Uterus (tissue), 4 donors: Measurements from ENCODE around the gene KCNG1. TPM values are rescaled to one million over a fixed set of nuclear protein-coding genes. Genes with fewer than 3 reads are reported as not detected.

Source experiments
- DNase-seq, 2 donors: peaks; one replicate each; pipeline ENCODE4 v3.0.0-alpha.2; 2019 to 2020
- H3K27ac ChIP-seq, 2 donors: fragments of 200-600 bp; sonication (generic); 1 replicate in 1 of 2; 2 replicates in 1 of 2; pipeline ENCODE4 v1.5.1; 2016 to 2018
- H3K27me3 ChIP-seq, 2 donors: fragments of 200-600 bp; sonication (generic); one replicate each; pipeline ENCODE4 v1.5.1; 2018 to 2019; ENCODE audit warnings: control low read depth in 1 of 2
- H3K36me3 ChIP-seq, 2 donors: fragments of 200-600 bp; sonication (generic); one replicate each; pipeline ENCODE4 v1.5.1; 2019; ENCODE audit warnings: control low read depth in 1 of 2
- H3K4me1 ChIP-seq, 2 donors: fragments of 200-600 bp; sonication (generic); one replicate each; pipeline ENCODE4 v1.5.1; 2018 to 2019; ENCODE audit warnings: control low read depth in 1 of 2
- H3K4me3 ChIP-seq, 2 donors: fragments of 200-600 bp; sonication (generic); 1 replicate in 1 of 2; 2 replicates in 1 of 2; pipeline ENCODE4 v1.5.1; 2018 to 2019; ENCODE audit warnings: mild to moderate bottlenecking in 1 of 2
- H3K9me3 ChIP-seq, 2 donors: fragments of 200-600 bp; sonication (generic); one replicate each; pipeline ENCODE4 v1.5.1; 2019; ENCODE audit warnings: control low read depth in 1 of 2
- POLR2A ChIP-seq, 2 donors: fragments of 450-650 bp; IDR thresholded peaks; one replicate each; pipeline ENCODE4 v1.6.1; 2016; ENCODE audit warnings: antibody characterized with exemption in 2 of 2, mild to moderate bottlenecking in 1 of 2, moderate library complexity in 1 of 2
- intact Hi-C: fragments of 100-400 bp; cut with DNase I; formaldehyde crosslinking; loops from one replicate; pipeline ENCODE4 v1.15.1; 2023; ENCODE audit warnings: low total_unique reads
- total RNA-seq, 4 donors: library from RNA; depleted of rRNA in 3 of 4; stranded (reverse); fragments of >200 nt in 3 of 4; gene quantifications; one replicate each; pipeline versions ENCODE4 v1.1.0 to v1.2.4, GENCODE V29; 2014 to 2023
- TF ChIP-seq, protein P1 (sequence below), 4 experiments: fragments of 200-600 bp in 2 of 4; fragments of 450-650 bp in 2 of 4; sonication (generic) in 2 of 4; IDR thresholded peaks; one replicate each; pipeline ENCODE4 v1.5.1; 2016 to 2019; ENCODE audit warnings: antibody characterized with exemption in 4 of 4, mild to moderate bottlenecking in 2 of 4, moderate library complexity in 1 of 4
- donor health status: DM: yes; HTN: yes; CAD: no.

Gene KCNG1
- total RNA-seq, 4 donors from 2014 or later = 0.88 to 109 (median 44.1) TPM

DNA sequence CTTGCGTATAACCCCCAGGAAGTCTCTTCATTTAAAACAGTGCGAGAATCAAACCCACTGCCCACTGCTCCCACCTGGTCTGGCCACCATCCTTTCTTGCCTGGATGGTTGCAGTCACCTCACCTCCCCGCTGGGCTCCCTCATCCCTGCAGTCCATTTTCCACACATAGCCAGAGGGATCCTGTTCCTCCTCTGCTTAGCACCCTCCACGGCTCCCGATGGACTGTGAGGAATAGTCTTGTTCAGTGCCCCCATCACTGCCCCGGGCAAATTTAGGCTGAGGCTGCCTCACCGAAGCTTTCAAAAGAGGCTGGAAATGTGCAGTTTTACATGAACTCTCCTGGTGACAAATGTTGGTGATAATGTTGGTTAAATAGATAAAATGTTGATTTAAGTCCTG, 17.7 kb downstream of the KCNG1 start:
- H3K4me3 ChIP-seq = no peak overlapping the region
- intact Hi-C loops = no loop called here
- H3K27ac ChIP-seq = no peak overlapping the region
- H3K27me3 ChIP-seq = no peaks in the 10 kb centered on the region
- no peak for DNase-seq
- no peaks in the 10 kb centered on the region for H3K36me3 ChIP-seq
- no peak for TF ChIP-seq POLR2A (IDR thresholded peaks at IDR 0.05)
- TF ChIP-seq, protein P1, sequence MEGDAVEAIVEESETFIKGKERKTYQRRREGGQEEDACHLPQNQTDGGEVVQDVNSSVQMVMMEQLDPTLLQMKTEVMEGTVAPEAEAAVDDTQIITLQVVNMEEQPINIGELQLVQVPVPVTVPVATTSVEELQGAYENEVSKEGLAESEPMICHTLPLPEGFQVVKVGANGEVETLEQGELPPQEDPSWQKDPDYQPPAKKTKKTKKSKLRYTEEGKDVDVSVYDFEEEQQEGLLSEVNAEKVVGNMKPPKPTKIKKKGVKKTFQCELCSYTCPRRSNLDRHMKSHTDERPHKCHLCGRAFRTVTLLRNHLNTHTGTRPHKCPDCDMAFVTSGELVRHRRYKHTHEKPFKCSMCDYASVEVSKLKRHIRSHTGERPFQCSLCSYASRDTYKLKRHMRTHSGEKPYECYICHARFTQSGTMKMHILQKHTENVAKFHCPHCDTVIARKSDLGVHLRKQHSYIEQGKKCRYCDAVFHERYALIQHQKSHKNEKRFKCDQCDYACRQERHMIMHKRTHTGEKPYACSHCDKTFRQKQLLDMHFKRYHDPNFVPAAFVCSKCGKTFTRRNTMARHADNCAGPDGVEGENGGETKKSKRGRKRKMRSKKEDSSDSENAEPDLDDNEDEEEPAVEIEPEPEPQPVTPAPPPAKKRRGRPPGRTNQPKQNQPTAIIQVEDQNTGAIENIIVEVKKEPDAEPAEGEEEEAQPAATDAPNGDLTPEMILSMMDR (IDR thresholded peaks at IDR 0.05) = no peak
- H3K4me1 ChIP-seq = no peaks in the 10 kb centered on the region
- H3K9me3 ChIP-seq = no peaks in the 10 kb centered on the region

DNA sequence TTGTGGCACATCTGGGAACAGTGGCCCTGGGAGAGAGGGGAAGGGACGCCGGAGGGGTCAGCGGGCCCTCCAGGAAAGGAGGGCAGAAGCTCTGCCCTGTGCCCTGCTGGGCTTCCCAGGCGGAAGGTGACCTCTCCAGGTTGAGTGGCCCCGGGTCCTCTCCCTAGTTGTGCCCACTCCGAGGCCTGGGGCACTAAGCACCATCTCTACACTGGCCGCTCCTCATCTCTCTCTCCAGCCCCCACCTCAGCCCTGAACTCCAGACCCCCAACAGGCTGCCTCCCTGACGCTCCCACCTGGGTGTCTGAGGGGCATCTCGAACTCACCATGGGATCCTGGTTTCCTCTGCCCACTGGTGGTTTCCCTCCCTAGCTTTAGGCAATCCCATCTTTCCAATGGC, 18.1 kb downstream of the KCNG1 start:
- H3K4me1 ChIP-seq = no peaks in the 10 kb centered on the region
- no peaks in the 10 kb centered on the region for H3K36me3 ChIP-seq
- no peak for DNase-seq
- no peaks in the 10 kb centered on the region for H3K9me3 ChIP-seq
- intact Hi-C loops = no loop called here
- no peaks in the 10 kb centered on the region for H3K27me3 ChIP-seq
- no peak overlapping the region for H3K27ac ChIP-seq
- TF ChIP-seq POLR2A (IDR thresholded peaks at IDR 0.05) = no peak
- TF ChIP-seq, protein P1 (IDR thresholded peaks at IDR 0.05) = no peak
- H3K4me3 ChIP-seq = no peak overlapping the region

DNA sequence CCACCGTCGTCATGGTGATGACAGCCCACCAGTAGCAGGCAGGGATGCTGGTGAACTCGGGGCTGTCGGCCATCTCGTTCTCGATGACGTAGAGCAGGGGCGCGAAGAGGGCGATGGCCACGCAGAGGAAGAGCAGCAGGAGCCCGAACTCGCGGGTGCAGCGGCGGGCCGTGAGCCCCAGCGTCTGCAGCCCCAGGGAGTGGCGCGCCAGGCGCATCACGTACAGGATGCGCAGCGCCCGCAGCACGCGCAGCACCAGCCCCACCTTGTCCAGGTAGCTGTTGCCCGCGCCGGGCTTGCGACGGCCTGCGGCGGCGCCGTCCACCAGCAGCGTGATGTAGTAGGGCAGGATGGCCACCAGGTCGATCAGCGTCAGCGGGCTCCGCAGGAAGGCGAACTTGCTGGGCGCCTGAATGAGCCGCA, 18.6 kb downstream of the KCNG1 start:
- intact Hi-C loops = no loop called here
- Histone ChIP-seq H3K27me3 (no peaks in the 10 kb centered on the region), H3K36me3 (no peaks in the 10 kb centered on the region), H3K9me3 (no peaks in the 10 kb centered on the region), H3K4me3 (no peak overlapping the region), H3K27ac (no peak overlapping the region), H3K4me1 (no peaks in the 10 kb centered on the region)
- TF ChIP-seq, protein P1 (IDR thresholded peaks at IDR 0.05) = no peak
- TF ChIP-seq POLR2A (IDR thresholded peaks at IDR 0.05) = no peak
- DNase-seq = no peak

DNA sequence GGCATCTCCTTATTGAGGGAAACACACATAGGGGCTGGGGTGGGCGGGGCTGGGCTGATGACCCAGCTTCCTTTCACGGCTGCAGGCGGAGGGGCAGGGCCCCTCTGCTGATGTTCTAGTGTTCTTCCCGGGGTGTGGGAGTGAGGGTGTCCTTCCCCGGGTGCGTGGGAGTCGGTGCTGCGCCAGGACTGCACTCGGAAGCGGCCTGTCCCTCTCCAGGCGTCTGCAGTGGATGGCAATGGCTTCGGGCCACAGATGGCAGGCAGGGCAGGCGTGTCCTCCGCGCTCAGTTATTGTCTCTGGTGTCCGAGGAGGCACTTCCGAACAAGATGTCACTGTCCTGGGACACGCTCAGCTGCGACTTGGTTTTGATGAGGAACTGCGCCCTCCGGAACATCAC, 19.2 kb downstream of the KCNG1 start:
- Histone ChIP-seq H3K36me3 (no peaks in the 10 kb centered on the region), H3K9me3 (no peaks in the 10 kb centered on the region), H3K4me3 (no peak overlapping the region), H3K27ac (no peak overlapping the region), H3K4me1 (no peaks in the 10 kb centered on the region), H3K27me3 (no peaks in the 10 kb centered on the region)
- intact Hi-C loops = no loop called here
- no peak for DNase-seq
- TF ChIP-seq, protein P1 (IDR thresholded peaks at IDR 0.05) = no peak
- no peak for TF ChIP-seq POLR2A (IDR thresholded peaks at IDR 0.05)

GRCh38 chr20:51002633-51003032, 20.3 kb downstream of the KCNG1 start:
- Histone ChIP-seq H3K36me3 (no peaks in the 10 kb centered on the region), H3K4me1 (no peaks in the 10 kb centered on the region), H3K9me3 (no peaks in the 10 kb centered on the region), H3K27ac (no peak overlapping the region), H3K4me3 (no peak overlapping the region), H3K27me3 (no peaks in the 10 kb centered on the region)
- TF ChIP-seq, protein P1 (IDR thresholded peaks at IDR 0.05) = no peak
- TF ChIP-seq POLR2A (IDR thresholded peaks at IDR 0.05) = no peak
- intact Hi-C loops = no loop called here
- no peak for DNase-seq
